Stimulated activated CD8-positive, alpha-beta memory T cell treated with anti-CD3 and anti-CD28 coated beads, Interleukin-4, amount 100 ng/mL, for 24 hours (primary cell): ENCODE data around the gene HSPA12A.

Source experiments
- DNase-seq: peaks from one replicate; pipeline ENCODE4 v3.0.0-alpha.2; 2020; ENCODE audit warnings: low read depth

HSPA12A gene

DNA sequence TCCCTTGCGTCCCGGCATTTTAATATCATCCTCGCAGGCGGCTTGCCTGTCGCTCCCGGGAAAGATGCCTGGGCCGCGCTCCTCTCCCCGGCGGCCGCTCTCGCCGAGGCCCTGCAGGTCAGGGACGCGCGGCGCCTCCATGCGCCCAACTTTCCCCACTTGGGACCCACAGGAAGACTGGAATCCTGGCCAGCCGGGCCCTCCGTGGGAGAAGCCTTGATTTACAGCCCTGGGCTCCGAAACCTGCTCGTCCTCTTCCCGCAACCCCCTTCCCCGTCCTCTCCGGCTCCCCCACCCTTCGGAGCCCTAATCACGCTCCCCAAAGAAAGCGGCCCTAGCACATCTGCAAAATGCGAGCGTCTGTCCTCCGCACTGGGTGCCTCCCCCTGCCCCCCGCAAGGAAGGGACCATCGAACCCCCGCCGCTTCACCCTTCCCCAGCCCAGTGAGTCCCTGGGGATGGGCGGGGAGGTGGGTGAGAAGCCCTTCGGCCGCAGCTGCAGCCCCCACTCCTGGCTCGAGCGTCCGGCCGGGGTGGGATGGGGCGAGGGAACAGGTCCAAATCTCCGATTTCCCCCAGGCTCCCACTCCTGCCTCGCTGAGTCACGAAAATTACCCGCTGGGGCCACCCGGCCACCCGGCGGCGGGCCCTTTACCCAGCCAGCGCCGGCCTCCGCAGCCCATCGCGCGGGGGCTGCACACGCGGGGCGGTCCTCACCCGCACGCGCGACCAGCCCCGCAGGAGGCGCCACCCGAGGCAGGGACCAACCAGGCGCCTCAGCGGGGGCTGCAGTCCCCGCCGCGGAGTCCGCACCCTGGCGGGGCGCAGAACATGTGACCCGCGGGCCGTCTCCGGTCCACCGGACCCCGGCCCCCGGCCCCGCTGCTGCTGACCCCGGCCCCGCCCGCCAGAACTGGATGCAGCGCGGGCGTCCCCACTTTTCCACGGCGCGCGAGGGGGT is 695 bp downstream of the HSPA12A start:
- no peak for DNase-seq

DNA sequence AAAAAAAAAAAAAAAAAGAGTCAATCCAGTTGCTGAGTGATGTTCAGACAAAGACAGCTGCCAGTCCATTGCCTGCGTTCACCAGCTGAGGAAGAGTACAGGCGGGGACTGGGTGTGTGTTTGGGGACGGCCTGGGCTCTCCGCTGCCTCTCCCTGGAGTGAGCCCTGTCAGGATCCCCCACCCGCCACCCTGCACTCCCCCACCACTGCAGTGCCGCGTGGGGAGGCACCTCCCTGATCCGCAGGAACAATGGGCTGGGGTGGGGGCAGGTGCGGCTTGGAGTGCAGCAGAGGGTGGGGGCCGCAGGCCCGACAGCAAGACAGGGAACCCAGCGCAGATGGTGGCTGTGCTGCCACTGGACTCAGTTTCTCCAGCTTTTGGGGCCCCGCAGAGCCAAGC is 1.4 kb downstream of the HSPA12A start:
- DNase-seq: no peak

DNA sequence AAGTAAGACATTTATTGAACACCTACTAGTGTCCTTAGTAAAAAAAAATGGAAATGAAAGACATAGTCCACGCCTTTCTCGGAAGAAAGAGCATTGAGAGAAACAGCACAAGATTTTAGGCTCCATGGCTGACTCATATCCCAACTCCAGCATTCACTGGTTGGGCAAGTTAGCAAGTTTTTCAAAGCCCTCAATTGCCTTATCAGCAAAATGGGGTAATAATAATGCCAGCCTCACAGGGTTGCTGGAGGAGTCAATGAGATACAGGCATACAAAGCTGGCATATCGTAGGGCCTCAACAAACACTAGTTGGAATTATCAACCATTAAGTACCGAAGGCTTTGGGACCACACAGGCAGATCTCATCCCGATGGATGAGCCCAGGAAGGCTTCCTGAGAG is 4.0 kb downstream of the HSPA12A start:
- DNase-seq: no peak

DNA sequence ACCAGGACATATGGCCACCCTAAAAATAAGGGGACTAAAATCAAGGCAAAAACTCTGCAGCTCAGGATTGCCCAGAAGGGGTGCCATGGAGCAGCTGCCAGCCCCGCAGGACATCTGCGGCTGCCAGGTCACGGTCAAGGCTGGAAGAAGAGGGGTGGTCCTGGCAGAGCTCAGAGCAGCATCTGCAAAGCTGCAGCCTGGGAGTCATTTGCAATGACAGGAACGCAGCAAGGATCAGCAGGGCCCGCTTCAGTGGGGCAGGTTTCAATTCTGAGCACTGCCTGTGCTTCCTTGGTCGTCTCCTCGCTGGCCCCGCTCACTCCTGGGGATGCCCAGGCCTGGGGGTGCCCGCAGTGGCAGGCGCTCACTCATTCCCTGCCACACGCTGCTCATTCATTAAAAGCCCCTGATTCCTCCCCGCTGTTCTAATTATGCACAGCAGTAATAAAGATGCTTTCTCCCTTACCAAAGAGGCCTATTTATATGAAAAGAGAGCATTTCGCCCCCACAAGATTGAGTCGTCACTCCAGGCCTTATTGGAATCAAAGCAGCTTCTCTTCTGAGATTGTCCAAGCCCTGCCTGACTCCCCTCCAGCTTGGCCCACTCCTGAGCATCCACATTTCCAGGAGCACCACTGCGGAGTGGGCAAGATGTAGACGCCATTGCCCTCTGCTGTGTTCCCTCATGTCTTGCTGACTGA is 4.6 kb downstream of the HSPA12A start:
- no peak for DNase-seq

DNA sequence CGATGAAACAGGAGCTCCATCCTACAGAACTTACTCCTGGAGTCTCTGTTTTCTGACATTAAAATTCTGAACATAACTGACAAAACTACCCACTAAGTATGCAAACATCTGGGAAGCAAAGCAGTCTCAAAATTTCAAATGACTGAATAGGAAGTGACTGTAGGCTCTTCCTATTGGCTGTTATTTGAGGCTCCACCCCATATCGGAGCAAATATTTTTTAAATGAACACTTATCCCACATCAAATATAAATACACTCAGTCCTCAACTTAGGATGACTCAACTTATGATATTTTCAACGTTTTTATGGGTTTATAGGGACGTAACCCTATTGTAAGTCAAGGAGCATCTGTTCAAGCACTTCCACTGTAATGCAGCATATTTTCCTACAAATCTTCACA is 8.8 kb downstream of the HSPA12A start:
- DNase-seq: no peak

DNA sequence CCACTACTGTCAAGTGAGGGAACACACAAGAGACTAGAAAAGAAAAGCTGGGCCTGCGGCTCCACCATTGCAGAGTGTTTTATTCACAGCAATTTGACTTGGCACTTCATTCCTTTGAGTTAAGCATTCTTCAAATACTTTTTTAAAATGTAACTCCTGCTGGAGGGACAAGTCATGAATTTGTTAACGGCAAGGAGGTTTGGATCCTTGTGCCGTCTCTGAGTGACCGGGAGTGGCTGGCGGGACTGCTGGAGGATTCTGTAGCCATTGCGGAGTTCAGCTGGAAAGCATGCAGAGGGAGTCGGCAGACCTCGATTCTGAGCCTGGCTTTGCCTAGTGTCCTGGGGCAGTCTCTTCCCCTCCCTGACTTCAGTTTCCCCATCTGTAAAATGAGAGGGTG is 9.8 kb downstream of the HSPA12A start:
- DNase-seq: no peak

DNA sequence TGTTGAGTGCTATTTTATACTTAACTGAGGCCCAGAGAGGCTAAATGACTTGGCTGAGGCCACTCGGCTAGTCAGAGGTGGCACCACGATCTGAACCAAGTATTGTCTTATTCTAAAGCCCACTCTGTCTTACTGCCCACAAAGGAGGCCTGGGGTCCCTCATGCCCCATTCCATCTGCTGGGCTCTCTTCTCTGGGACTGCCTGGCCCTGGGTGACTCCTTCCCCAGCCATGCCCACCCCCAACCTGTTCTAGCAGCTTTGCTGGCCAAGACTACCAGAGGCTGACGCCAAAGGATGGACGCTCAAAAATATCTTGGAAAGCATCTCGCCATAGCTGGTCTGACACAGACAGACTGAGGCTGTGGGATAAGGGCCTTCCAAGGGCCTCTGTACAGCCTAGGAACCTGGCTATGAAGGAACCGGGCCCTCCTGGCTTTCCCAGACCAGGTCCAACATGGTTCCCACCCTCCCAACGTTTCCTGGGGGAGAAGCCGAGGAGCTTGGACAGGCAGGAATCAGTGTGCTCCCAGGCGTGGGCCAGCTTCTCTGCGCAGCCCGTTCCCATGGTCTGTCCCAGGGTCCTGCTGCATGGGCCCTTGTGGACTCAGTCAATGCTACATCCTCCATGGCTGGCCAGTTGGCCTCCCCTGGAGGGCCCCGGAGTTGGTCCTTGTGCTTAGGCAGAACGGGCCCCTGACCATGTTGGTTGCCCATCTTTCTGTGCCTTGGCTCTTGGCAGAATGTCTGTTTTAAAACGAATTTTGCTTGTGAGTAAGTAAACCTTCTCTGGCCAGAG is 11.7 kb downstream of the HSPA12A start:
- no peak for DNase-seq

DNA sequence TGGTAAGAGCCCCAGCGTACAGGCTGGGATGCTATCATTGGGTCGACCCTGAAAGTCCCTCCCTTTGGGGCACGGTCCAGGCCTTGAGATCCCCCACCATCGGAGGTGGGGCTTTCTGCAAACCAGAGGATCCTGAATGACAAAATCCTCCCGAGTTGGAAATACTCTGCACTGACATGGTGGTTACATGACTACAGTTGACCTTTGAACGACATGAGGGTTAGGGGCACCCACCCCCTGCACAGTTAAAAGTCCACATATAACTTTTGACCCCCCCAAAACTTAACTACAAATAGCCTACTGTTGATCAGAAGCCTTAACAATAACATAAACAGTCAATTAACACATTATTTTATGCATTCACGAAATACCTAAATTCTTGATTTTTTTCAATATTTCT is 13.1 kb downstream of the HSPA12A start:
- no peak for DNase-seq

DNA sequence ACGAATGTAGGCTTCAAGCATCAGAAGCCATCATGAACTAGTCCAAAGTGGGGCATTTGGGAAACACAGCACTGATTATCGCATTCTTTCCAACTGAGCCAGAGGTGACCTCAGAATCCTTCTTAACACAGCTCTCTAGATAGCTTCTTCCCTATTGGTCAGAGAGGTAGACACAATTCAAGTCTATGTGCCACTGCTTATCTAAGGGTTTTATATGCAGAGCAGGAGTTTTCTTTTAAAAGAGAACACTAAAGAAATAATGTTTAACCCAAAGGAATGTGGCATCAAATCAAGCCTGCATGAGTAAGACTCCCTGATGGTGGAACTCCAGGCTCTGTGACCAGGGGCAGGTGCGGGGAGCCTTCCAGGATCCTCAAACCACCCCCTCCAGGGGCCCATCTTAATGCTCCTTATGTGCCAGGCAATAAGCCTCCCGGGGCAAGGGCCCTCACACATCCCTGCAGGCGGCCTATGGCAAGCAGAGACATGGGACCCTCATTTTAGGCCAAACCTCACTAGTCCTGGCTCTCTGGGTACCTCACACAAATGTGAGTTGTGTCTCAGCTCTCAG is 13.8 kb downstream of the HSPA12A start:
- DNase-seq: no peak

DNA sequence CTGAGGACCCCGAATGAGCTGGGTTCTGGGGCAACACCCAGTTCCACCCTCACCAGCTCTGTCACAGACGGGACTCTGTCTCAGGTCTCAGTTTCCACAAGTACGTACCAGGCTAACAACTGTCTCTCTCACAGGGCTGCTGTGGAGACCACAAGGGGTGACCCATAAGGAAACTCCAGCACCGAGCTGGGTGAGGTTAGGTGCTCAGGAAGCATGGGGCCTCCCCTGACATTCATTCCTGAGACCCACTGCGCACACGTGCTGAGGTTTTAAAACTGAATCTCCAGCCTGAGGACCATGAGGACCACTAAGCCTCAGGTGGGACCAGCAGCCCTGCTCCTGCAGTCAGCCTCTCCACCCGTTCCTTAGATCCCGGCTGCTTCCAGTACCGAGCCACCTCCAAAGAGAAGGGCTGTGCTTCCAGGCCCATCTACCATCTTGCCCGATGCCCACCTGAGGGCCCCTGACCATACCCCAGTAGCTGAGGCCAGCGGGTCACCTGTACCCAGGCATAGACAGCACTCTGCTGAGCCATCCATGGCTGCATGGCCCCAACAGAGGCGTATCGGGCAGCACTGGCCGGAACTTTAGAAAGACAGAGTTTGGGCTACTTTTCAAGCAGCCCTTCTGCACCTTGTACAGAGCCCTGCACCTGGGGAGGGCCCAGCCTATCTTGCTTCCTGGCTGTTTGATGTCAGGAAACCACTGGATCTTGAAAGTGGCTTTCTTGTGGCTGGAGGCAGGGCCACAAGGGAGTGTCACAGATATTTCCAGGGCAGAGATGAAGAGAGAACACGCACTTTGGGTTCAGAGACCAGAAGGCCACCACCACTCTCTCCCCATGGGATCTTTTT is 18.7 kb downstream of the HSPA12A start:
- no peak for DNase-seq

DNA sequence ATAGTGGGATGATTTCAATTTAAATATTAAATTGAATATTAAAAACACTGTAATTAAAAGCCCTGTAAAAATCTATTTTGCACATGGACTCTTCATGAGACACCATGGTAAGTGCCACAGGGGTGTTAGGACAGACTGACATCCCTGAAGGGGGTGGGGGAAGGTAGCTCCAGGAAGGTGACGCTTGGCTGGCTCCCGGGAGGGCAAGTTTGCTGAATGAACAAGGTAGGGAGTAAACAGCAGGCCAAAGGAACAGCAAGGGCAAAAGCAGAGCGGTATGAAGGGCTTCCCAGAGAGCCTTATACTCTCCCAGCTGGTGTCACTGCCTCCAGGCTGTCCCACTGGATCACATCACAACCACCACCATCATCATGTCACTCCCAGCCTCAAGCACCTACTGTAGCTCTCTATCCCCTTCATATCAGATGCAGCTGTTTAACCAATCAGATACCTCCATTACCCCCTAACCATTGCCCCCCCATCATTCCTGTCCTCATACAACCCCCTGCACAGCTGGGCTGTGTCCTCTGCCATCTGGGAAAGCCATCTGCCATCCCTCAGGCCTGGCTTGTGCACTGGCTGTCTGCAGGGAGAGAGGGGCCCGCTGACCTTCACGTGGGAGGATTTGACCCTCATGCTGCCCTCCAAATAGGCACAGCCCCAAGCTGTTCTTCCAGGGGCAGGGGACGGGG is 19.5 kb downstream of the HSPA12A start:
- DNase-seq: no peak

DNA sequence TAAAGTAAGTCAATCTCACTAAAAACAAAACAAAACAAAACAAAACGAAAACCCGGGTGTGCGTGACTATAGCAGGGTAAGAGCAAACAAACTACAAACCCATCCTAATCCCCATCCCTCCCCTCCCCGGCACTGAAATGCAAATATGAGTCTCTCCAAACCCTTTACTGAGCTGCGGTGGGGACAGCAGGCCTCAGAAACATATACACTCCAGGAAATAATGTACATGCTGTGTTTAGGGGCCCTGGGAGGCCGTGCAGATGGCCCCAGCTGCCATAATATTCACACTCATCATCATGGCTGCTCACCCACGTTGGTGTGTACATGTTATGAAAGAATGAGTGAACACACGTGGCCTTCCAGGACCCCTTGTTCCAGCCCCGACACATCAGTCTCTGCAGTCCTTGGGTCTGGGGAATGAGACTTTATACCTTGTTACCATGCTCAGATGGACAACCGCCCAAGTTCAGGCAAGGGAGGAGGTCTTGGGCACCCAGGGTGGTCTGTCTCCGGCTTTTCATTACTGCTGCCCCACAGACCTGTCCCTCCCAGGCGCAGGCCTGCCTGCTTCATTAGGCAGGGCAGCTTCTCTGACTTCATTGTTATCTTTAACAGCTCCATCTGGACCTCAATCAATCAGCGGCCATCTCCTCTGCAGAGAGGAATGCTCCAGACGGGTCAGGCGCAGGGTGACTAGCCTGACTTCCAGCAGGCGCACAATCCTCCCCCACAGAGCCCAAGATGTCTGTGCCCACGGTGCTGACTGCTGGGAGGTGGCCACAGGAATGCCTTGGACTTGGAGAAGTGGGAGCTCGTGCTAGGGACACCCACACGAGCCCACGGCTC is 20.6 kb downstream of the HSPA12A start:
- no peak for DNase-seq

DNA sequence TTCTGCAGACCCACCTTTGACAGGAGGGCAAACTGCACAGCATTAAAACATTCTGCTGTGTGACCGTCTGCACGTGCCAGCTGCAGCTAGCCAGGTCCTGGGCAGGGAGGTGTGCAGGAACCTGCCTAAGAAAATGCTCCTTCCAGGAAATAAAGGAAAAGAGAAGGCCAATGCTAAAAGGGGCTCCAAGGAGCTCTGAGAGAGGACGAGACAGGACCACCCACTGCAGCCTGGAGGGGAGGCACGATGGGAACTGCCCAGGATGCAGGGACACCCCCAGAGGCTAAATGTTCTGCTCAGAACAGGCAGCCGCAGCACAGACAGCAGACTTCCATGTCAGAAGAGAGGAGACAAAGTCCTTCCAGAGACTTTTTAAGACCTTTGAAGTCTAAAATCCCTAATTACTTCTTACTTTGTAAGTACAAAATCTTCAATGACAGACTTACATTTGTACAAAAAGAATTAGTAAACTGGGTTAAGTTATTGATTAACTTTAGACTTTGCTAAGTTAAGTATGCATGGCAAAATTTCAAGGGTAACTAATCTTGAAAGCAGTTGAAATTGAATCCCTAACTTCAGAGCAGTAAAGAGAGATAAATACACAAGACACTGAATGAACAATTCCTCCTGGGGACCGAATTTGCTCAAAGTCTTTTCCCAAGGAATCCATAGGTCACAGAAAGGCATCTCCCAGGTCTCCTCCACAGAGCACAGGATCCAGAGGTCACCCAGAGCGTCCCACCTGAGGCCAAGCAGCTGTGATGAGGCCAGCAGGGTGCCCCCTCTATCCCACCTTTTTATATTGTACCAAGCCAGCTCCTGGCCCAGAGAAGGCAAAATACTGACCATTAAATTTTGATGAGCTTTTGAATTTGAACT is 21.5 kb downstream of the HSPA12A start:
- DNase-seq: no peak

DNA sequence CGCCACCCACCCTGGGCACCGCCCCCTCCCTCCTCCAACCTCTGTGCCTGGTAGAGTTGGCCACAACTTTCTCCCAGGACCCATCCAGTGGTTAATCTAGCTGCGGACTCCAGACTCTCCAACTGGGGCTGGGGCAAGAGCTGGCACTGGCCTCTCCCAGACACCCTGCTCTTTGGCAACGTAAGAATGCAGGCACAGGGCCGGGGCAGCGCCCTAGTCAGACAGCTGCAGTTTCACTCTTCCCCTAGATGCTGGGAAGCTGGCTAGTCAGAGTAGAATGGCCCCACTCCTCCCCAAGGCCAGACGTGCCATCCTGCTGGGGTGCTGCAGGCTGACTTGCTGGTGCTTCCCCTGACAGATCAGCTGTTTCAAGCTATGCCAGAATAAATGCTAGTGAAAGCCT is 22.1 kb downstream of the HSPA12A start:
- DNase-seq: no peak

DNA sequence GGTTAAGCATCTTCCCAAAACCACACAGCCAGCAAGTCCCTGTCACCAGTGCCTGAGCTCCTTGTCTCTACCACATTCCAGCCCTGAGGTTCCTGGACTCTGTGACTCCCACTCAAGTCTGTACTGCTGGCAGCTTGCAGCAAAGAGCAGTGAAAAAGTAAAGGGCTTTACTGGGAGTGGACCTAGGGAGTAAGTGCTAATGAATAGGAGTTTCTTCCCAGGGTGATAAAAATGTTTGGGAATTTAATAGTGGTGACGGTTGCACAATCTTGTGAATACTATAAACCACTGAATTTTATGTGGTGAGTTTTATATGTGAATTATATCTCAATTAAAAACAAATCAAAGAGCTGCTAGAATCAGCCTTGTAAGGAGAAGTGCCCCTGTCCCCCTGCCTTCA is 22.6 kb downstream of the HSPA12A start:
- DNase-seq: no peak

DNA sequence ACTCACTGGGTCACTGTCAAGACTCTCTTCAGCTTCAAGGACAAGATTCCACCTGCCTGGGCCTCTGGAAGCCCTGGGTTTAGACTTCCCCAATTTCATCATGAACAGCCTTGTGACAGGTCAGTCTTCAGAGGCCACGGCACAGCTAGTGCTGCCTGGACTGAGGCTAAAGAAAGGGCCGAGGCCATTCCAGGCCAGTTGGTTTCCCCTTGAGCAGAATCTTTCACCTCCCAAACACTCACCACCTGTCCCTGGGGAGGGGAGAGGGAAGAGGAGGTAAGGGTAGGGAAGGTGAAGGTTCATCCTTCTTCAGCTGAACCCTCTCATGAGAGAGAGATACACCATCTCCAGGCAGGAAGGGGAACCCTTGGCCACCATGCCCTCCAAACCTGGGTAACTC is 24.3 kb downstream of the HSPA12A start:
- DNase-seq: no peak

DNA sequence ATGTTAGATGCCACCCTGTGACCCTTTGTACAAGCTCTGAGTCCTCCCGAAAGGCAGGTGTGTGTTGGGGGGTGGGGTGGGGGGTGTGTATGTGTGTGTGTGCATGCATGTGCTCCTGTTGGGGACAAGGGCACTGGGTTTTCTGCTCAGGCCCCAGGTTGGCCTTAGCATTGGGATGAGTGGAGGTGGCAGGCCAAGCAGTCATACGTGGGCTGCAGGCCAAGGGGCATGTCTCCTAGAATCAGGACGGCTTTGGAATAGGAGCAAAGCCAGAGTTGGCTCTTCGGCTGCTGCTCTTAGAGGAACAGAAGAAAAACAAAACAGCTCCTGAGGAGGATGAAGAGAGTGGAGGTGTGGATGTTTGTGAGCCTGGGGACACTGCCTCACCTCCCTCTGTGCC is 26.0 kb downstream of the HSPA12A start:
- no peak for DNase-seq

DNA sequence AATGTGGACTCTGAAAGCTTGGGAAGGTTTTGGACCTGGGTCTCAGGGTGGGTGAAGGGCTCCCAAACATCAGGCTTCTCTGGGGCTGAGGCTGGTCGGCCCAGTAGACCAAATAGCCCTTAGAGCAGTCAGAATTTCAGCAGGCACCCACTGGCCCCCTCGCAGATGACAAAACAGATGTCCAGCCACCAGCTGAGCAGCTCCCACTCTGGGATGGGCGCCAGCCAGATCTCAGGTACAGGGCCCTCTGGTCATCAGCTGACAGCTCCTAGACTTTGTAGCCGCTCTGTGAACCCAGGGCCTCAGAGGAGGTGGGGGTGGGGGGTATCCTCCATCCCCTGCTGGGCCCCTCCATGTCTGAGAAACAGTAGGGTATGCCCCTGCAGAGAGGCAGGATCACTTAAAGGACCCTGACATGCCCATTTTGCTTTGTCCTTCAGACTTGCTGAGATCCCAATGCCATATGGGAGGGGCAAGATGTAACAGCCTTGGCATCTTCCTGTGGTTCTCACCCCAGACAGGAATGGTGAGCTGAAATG is 26.5 kb downstream of the HSPA12A start:
- no peak for DNase-seq
